ENCODE data around the gene KRTAP5-11. TPM values are rescaled to one million over a fixed set of nuclear protein-coding genes. Genes with fewer than 3 reads are reported as not detected.
"Not testable (repeated sequence)": the region's sequence is repeated elsewhere in the genome, so short reads cannot be mapped to it uniquely, and the experiment has no call there.

KRTAP5-11 gene
- total and polyA plus RNA-seq, 5 experiments from 2014 or later = not detected

GRCh38 chr11:71576688-71577465, 5.8 kb downstream of the KRTAP5-11 start:
- H3K9me3 Mint-ChIP-seq, POLR2A ChIA-PET: not testable (repeated sequence)

GRCh38 chr11:71575723-71576424, 6.8 kb downstream of the KRTAP5-11 start:
- Mint-ChIP-seq H3K36me3 (no peaks in the 10 kb centered on the region), H3K4me3 (no peak overlapping the region), H3K27ac (peak overlapping the region in 1 of 10 donors; percentile 17), H3K4me1 (peaks cover 0 to 3% (median 2%) of the 10 kb centered on the region in 4 donors), H3K27me3 (peaks cover under 1 to 20% (median 7%) of the 10 kb centered on the region in 5 donors), H3K9me3 (no peaks in the 10 kb centered on the region)
- no peak for DNase-seq
- no peak for ATAC-seq
- POLR2A ChIA-PET = no interaction called here

More at GRCh38 chr11:71576688-71577465, 5.8 kb downstream of the KRTAP5-11 start:
- H3K27ac Mint-ChIP-seq, H3K36me3 Mint-ChIP-seq, H3K4me3 Mint-ChIP-seq, ATAC-seq, DNase-seq, H3K4me1 Mint-ChIP-seq: not testable (repeated sequence)
- H3K27me3 Mint-ChIP-seq = peaks cover 9 to 22% (median 13%) of the 10 kb centered on the region in 5 donors

GRCh38 chr11:71574418-71574817, 8.3 kb downstream of the KRTAP5-11 start:
- POLR2A ChIA-PET = no interaction called here
- H3K27ac Mint-ChIP-seq = no peak overlapping the region
- peaks cover 6 to 15% (median 9%) of the 10 kb centered on the region in 5 donors for H3K27me3 Mint-ChIP-seq
- no peaks in the 10 kb centered on the region for H3K4me1 Mint-ChIP-seq
- no peak for DNase-seq
- H3K9me3 Mint-ChIP-seq = no peaks in the 10 kb centered on the region
- no peaks in the 10 kb centered on the region for H3K36me3 Mint-ChIP-seq
- H3K4me3 Mint-ChIP-seq = no peak overlapping the region
- no peak for ATAC-seq

- Mint-ChIP-seq H3K4me1 (no peaks in the 10 kb centered on the region), H3K36me3 (no peaks in the 10 kb centered on the region), H3K4me3 (no peak overlapping the region), H3K27me3 (peaks cover 6 to 13% (median 8%) of the 10 kb centered on the region in 5 donors), H3K27ac (no peak overlapping the region), H3K9me3 (no peaks in the 10 kb centered on the region)
- no peak for ATAC-seq
- POLR2A ChIA-PET = no interaction called here
- DNase-seq = no peak
Observed at GRCh38 chr11:71572811-71573210, 9.9 kb downstream of the KRTAP5-11 start.

GRCh38 chr11:71571101-71571850, 11.4 kb downstream of the KRTAP5-11 start:
- H3K27me3 Mint-ChIP-seq = peaks cover 13 to 26% (median 15%) of the 10 kb centered on the region in 5 donors
- ATAC-seq, H3K4me3 Mint-ChIP-seq, H3K9me3 Mint-ChIP-seq, POLR2A ChIA-PET, DNase-seq, H3K4me1 Mint-ChIP-seq, H3K27ac Mint-ChIP-seq, H3K36me3 Mint-ChIP-seq: not testable (repeated sequence)

GRCh38 chr11:71568704-71569349, 13.8 kb downstream of the KRTAP5-11 start:
- POLR2A ChIA-PET = no interaction called here
- no peak for DNase-seq
- peaks cover 24 to 45% (median 27%) of the 10 kb centered on the region in 5 donors for H3K27me3 Mint-ChIP-seq
- H3K27ac Mint-ChIP-seq = no peak overlapping the region
- H3K36me3 Mint-ChIP-seq = no peaks in the 10 kb centered on the region
- ATAC-seq = no peak
- H3K4me1 Mint-ChIP-seq = peaks cover 0 to under 1% (median 0%) of the 10 kb centered on the region in 4 donors
- no peak overlapping the region for H3K4me3 Mint-ChIP-seq
- no peaks in the 10 kb centered on the region for H3K9me3 Mint-ChIP-seq

GRCh38 chr11:71567633-71568032, 15.0 kb downstream of the KRTAP5-11 start:
- ATAC-seq, H3K4me3 Mint-ChIP-seq, H3K9me3 Mint-ChIP-seq, H3K36me3 Mint-ChIP-seq, DNase-seq, H3K27ac Mint-ChIP-seq, H3K4me1 Mint-ChIP-seq, POLR2A ChIA-PET: not testable (repeated sequence)
- peaks cover 34 to 57% (median 35%) of the 10 kb centered on the region in 5 donors for H3K27me3 Mint-ChIP-seq

- H3K27ac Mint-ChIP-seq, POLR2A ChIA-PET, DNase-seq, H3K9me3 Mint-ChIP-seq, H3K4me1 Mint-ChIP-seq, H3K4me3 Mint-ChIP-seq, ATAC-seq, H3K36me3 Mint-ChIP-seq: not testable (repeated sequence)
- peaks cover 34 to 60% (median 35%) of the 10 kb centered on the region in 5 donors for H3K27me3 Mint-ChIP-seq
Observed at GRCh38 chr11:71566626-71567599, 15.8 kb downstream of the KRTAP5-11 start.

- H3K4me1 Mint-ChIP-seq = peaks cover 0 to 4% (median 2%) of the 10 kb centered on the region in 4 donors
- DNase-seq = no peak
- H3K4me3 Mint-ChIP-seq = peak overlapping the region in 1 of 10 donors; percentile 31
- ATAC-seq = no peak
- peaks cover 0 to 5% (median 0%) of the 10 kb centered on the region in 3 donors for H3K36me3 Mint-ChIP-seq
- POLR2A ChIA-PET = no interaction called here
- peaks cover 0 to 3% (median 0%) of the 10 kb centered on the region in 9 donors for H3K9me3 Mint-ChIP-seq
- peaks cover 37 to 67% (median 41%) of the 10 kb centered on the region in 5 donors for H3K27me3 Mint-ChIP-seq
- no peak overlapping the region for H3K27ac Mint-ChIP-seq
Observed at GRCh38 chr11:71566081-71566620, 16.5 kb downstream of the KRTAP5-11 start.

- POLR2A ChIA-PET = no interaction called here
- Mint-ChIP-seq H3K4me3 (peak within 1 kb of the TSS in 1 of 10 donors; percentile 31), H3K27me3 (peaks cover 37 to 62% (median 39%) of the 10 kb centered on the region in 5 donors), H3K27ac (peak within 1 kb of the TSS in 1 of 10 donors; percentile 2), H3K36me3 (peaks cover 0 to 9% (median 0%) of the 10 kb centered on the region in 3 donors), H3K4me1 (peaks cover 0 to 4% (median 2%) of the 10 kb centered on the region in 4 donors), H3K9me3 (peaks cover 0 to 11% (median 0%) of the 10 kb centered on the region in 9 donors)
- ATAC-seq (no peak), DNase-seq (no peak)
Observed at GRCh38 chr11:71565263-71565662, 17.4 kb downstream of the KRTAP5-11 start, which contains the start of gene KRTAP5-10. KRTAP5-10 (plus strand) TSS chr11:71565563; CDS start chr11:71565588, 25 bp downstream.

GRCh38 chr11:71564430-71564829, 18.2 kb downstream of the KRTAP5-11 start:
- peaks cover 0 to 4% (median 2%) of the 10 kb centered on the region in 4 donors for H3K4me1 Mint-ChIP-seq
- H3K9me3 Mint-ChIP-seq = peaks cover 0 to 11% (median 0%) of the 10 kb centered on the region in 9 donors

More at GRCh38 chr11:71564430-71564829, 18.2 kb downstream of the KRTAP5-11 start:
- DNase-seq (no peak), ATAC-seq (no peak)
- peaks cover 37 to 63% (median 39%) of the 10 kb centered on the region in 5 donors for H3K27me3 Mint-ChIP-seq
- POLR2A ChIA-PET = no interaction called here
- peaks cover 0 to 9% (median 0%) of the 10 kb centered on the region in 3 donors for H3K36me3 Mint-ChIP-seq
- no peak overlapping the region for H3K4me3 Mint-ChIP-seq
- H3K27ac Mint-ChIP-seq = no peak overlapping the region

Data from naive thymus-derived CD8-positive, alpha-beta T cell (primary cell).